ENCODE data around the gene UBE2D2. TPM values are rescaled to one million over a fixed set of nuclear protein-coding genes. Genes with fewer than 3 reads are reported as not detected.

UBE2D2 gene
- total and polyA plus RNA-seq, 4 donors, result 84.1 to 97.8 (median 91.2) TPM

- ATAC-seq (ENCODE audit: insufficient read depth, low FRiP score) (no peak), DNase-seq (peak in 1 of 3 donors; percentile 38)
- Histone ChIP-seq H3K4me1 (ENCODE audit: control insufficient read depth in 5 of 5, insufficient read depth in 5 of 5, low read length in 5 of 5) (peaks cover 5 to 44% (median 19%) of the 10 kb centered on the region in 5 donors), H3K27ac (ENCODE audit: low read depth in 1 of 2, low read length in 1 of 2) (peak overlapping the region; percentile 46 to 71), H3K9ac (ENCODE audit: insufficient read depth in 1 of 2, low read length in 2 of 2) (peak overlapping the region in 1 of 2 donors; percentile 26), H3K36me3 (ENCODE audit: control insufficient read depth in 4 of 4, insufficient read depth in 4 of 4, low read length in 4 of 4) (peaks cover 0 to 4% (median 1%) of the 10 kb centered on the region in 4 donors), H3K27me3 (ENCODE audit: control insufficient read depth in 3 of 3, insufficient read depth in 3 of 3, low read length in 2 of 3) (no peaks in the 10 kb centered on the region), H3K4me3 (no peak overlapping the region), H3K9me3 (ENCODE audit: control insufficient read depth in 4 of 4, insufficient read depth in 3 of 4, low read length in 3 of 4) (no peaks in the 10 kb centered on the region)
- TF ChIP-seq, protein P1, sequence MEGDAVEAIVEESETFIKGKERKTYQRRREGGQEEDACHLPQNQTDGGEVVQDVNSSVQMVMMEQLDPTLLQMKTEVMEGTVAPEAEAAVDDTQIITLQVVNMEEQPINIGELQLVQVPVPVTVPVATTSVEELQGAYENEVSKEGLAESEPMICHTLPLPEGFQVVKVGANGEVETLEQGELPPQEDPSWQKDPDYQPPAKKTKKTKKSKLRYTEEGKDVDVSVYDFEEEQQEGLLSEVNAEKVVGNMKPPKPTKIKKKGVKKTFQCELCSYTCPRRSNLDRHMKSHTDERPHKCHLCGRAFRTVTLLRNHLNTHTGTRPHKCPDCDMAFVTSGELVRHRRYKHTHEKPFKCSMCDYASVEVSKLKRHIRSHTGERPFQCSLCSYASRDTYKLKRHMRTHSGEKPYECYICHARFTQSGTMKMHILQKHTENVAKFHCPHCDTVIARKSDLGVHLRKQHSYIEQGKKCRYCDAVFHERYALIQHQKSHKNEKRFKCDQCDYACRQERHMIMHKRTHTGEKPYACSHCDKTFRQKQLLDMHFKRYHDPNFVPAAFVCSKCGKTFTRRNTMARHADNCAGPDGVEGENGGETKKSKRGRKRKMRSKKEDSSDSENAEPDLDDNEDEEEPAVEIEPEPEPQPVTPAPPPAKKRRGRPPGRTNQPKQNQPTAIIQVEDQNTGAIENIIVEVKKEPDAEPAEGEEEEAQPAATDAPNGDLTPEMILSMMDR (IDR thresholded peaks at IDR 0.05; ENCODE audit: control extremely low read depth, extremely low read depth), result no peak
- WGBS, 2 donors, result 6 to 7% methylated on average over 6 of the region's 6 CpGs
These were observed 75.9 kb downstream of the UBE2D2 start for GRCh38 chr5:139636975-139637408.

DNA sequence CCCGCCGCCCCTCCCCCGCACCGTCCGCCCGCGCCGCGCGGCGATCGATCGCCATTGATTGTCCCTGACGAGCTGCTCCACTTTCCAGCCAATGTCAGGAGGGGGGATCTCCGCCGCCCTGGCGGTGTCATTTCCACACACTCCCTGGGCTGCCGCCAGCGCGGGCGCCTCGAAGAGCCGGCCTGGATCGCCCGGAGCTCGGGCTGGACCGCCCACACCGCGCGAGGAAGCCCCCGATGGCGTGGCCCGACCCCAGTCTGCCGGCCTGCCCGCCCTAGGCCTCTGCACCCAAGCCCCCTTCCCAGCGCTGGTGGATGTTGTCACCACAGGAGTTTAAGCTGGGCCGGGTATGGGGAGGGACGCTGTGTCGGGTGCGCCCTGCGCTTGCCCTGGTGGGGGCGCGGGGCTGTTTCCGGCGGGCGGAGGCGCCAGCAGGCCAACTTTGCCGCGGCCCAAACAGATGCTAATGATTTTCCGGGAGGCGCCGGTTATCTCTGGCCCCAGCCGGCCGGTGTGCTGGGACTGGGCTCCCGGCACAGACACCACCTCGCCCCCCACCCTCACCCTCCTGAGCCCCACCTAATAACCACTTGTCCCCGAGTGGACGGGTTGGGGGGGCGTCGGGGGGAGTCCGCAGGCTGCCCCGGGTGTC is 76.4 kb downstream of the UBE2D2 start:
- peak overlapping the region in 1 of 2 donors; percentile 21 for H3K9ac ChIP-seq (ENCODE audit: insufficient read depth in 1 of 2, low read length in 2 of 2)
- no peaks in the 10 kb centered on the region for H3K27me3 ChIP-seq (ENCODE audit: control insufficient read depth in 3 of 3, insufficient read depth in 3 of 3, low read length in 2 of 3)
- peaks cover 5 to 47% (median 23%) of the 10 kb centered on the region in 5 donors for H3K4me1 ChIP-seq (ENCODE audit: control insufficient read depth in 5 of 5, insufficient read depth in 5 of 5, low read length in 5 of 5)
- no peaks in the 10 kb centered on the region for H3K9me3 ChIP-seq (ENCODE audit: control insufficient read depth in 4 of 4, insufficient read depth in 3 of 4, low read length in 3 of 4)
- H3K4me3 ChIP-seq, result no peak overlapping the region
- WGBS, 2 donors, result 1 to 2% methylated on average over 48 to 62 of the region's 62 CpGs
- ATAC-seq (ENCODE audit: insufficient read depth, low FRiP score) (peak; percentile 68), DNase-seq (peak; percentile 85 to 93 (median 89))
- peaks cover 0 to 2% (median under 1%) of the 10 kb centered on the region in 4 donors for H3K36me3 ChIP-seq (ENCODE audit: control insufficient read depth in 4 of 4, insufficient read depth in 4 of 4, low read length in 4 of 4)
- TF ChIP-seq, protein P1 (IDR thresholded peaks at IDR 0.05; ENCODE audit: control extremely low read depth, extremely low read depth), result no peak
- peak overlapping the region; percentile 85 to 88 for H3K27ac ChIP-seq (ENCODE audit: low read depth in 1 of 2, low read length in 1 of 2)

DNA sequence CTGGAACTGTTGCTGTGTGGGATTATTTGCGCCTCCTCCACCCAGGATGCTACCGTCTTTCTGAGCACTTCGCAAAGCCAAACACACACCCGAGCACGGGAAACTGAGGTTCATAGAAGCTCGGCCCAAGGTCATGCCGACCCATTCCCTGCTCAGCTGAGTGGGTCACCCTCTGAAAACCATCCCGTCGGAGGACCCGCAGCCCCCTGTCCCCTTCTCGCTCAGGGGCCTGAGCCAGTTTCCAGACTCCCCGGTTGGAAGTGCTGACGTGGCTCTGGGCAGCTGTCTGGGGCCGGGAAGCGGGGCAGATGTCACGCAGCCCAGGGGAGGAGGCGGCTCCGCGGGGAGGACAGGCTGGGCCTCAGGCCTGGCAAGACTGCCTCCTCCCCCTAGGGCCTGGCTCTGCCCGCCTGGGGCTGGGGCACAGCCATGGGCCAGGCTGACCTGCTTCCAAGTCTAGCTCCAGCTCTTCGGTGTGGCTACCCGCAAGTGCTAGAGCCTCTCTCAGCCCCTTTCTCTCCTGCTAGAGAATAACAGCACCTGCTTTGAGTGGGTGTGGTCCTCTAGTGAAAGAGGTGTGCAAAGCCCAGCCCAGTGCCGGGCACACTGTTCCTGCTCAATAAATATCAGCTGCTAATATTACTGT is 77.1 kb downstream of the UBE2D2 start:
- H3K36me3 ChIP-seq (ENCODE audit: control insufficient read depth in 4 of 4, insufficient read depth in 4 of 4, low read length in 4 of 4), result peaks cover 0 to under 1% (median 0%) of the 10 kb centered on the region in 4 donors
- WGBS, 2 donors, result 5 to 7% methylated on average over 23 of the region's 23 CpGs
- peak; percentile 74 to 83 (median 79) for DNase-seq
- H3K9me3 ChIP-seq (ENCODE audit: control insufficient read depth in 4 of 4, insufficient read depth in 3 of 4, low read length in 3 of 4), result no peaks in the 10 kb centered on the region
- H3K27ac ChIP-seq (ENCODE audit: low read depth in 1 of 2, low read length in 1 of 2), result peak overlapping the region; percentile 85 to 88
- TF ChIP-seq, protein P1 (IDR thresholded peaks at IDR 0.05; ENCODE audit: control extremely low read depth, extremely low read depth), result no peak
- peak; percentile 55 for ATAC-seq (ENCODE audit: insufficient read depth, low FRiP score)
- H3K4me3 ChIP-seq, result no peak overlapping the region
- peak overlapping the region in 1 of 2 donors; percentile 21 for H3K9ac ChIP-seq (ENCODE audit: insufficient read depth in 1 of 2, low read length in 2 of 2)
- H3K4me1 ChIP-seq (ENCODE audit: control insufficient read depth in 5 of 5, insufficient read depth in 5 of 5, low read length in 5 of 5), result peaks cover 5 to 51% (median 23%) of the 10 kb centered on the region in 5 donors
- H3K27me3 ChIP-seq (ENCODE audit: control insufficient read depth in 3 of 3, insufficient read depth in 3 of 3, low read length in 2 of 3), result no peaks in the 10 kb centered on the region

Data from lung (tissue), 12 donors.